Activated B cell treated with CpG ODN at 0.5 μM for 24 hours (primary cell): ENCODE measurements around the gene RBBP8NL. TPM values are rescaled to one million over a fixed set of nuclear protein-coding genes. Genes with fewer than 3 reads are reported as not detected.

Experiments
- ATAC-seq: fragments of 200-7000 bp; cut with Tn5 transposase; one replicate; pipeline ENCODE4 v1.10.0; 2021; ENCODE audit warnings: low read depth, mild to moderate bottlenecking, moderate library complexity
- CTCF ChIA-PET: fragments of 350-600 bp; sonication (Branson Sonifier 250); formaldehyde crosslinking; loops from one replicate; lab custom pipeline; 2021; ENCODE audit warnings: antibody characterized with exemption; lab: Charles Lee
- POLR2A ChIA-PET: fragments of 350-600 bp; sonication (Branson Sonifier 250); formaldehyde crosslinking; loops from one replicate; lab custom pipeline; 2021; ENCODE audit warnings: antibody characterized with exemption; lab: Charles Lee
- DNase-seq: peaks from one replicate; pipeline ENCODE4 v3.0.0; 2022
- H3K27ac Mint-ChIP-seq: one replicate; pipeline ENCODE4 v1.8.0; 2020; ENCODE audit warnings: mixed read lengths
- H3K27me3 Mint-ChIP-seq: one replicate; pipeline ENCODE4 v1.8.0; 2021; ENCODE audit warnings: mixed read lengths
- H3K36me3 Mint-ChIP-seq: one replicate; pipeline ENCODE4 v1.8.0; 2021; ENCODE audit warnings: low read depth, mixed read lengths
- H3K4me1 Mint-ChIP-seq: one replicate; pipeline ENCODE4 v1.8.0; 2021; ENCODE audit warnings: mixed read lengths
- H3K4me3 Mint-ChIP-seq: one replicate; pipeline ENCODE4 v1.8.0; 2020; ENCODE audit warnings: mild to moderate bottlenecking, mixed read lengths
- H3K9me3 Mint-ChIP-seq: one replicate; pipeline ENCODE4 v1.8.0; 2020; ENCODE audit warnings: mixed read lengths
- CTCF ChIP-seq: fragments of 200-600 bp; IDR thresholded peaks from one replicate; pipeline ENCODE4 v1.8.0; 2022; ENCODE audit warnings: antibody characterized with exemption, mild to moderate bottlenecking
- intact Hi-C: fragments of 100-400 bp; cut with micrococcal nuclease; formaldehyde crosslinking; loops from one replicate; pipeline ENCODE4 v1.15.1; 2024
- total RNA-seq: library from RNA; stranded (reverse); gene quantifications from 2 replicates; pipeline ENCODE4 v1.2.3, GENCODE V29; 2022

Gene RBBP8NL
- total RNA-seq, 1 donor from 2014 or later = not detected

DNA sequence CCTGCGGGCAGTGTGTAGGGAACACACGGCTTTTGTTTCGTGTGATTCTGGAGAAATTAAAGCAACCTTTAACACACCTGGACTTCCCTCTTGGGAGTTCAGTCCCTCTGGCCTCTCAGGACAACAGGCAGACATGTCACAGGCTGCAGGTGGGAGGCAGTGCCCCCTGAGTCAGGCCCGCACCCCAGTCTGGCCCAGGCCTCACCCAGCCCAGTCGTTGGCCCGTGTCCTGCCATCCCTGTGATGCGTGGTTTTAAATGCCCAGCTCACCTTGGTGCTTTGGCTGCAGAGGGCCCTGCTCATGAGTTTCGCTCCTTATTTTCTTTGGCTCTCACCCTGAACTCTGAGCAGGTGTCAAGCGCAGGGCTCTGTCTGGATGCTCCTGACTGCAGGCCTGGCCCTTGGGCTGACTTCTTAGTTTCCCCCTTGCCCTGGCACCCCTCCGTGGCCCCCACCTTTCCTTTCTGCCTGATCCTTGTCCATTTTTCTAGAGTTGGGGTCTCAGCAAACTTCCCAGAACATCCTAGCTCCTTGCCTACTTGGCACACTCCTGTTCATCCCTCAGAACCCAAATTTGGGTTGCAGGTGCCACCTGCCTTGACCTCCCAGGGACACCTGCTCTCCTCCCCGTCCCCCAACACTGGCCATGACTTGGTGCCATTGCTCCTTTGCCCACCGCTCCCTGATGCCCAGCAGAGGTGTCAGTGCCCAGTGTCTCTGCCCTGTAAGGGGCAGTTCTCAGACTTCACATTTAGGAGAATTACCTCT, 18.1 kb downstream of the RBBP8NL start:
- H3K27me3 Mint-ChIP-seq = no peaks in the 10 kb centered on the region
- H3K9me3 Mint-ChIP-seq = no peaks in the 10 kb centered on the region
- ChIA-PET POLR2A (interaction anchor here (0.9 kb wide), 1 partner anchor 9 kb away, joined by 3 read pairs; no protein-coding TSS in a partner anchor), CTCF (interaction anchor here (0.7 to 2.1 kb wide), 4 partner anchors 128 to 385 kb away, joined by 3 to 11 read pairs (median 4); no protein-coding TSS in a partner anchor)
- peaks cover 32% of the 10 kb centered on the region for H3K4me1 Mint-ChIP-seq
- no peak for TF ChIP-seq CTCF
- no peaks in the 10 kb centered on the region for H3K36me3 Mint-ChIP-seq
- ATAC-seq (no peak), DNase-seq (no peak)
- intact Hi-C loops = no loop called here
- peak overlapping the region; percentile 38 for H3K4me3 Mint-ChIP-seq
- H3K27ac Mint-ChIP-seq = no peak overlapping the region

DNA sequence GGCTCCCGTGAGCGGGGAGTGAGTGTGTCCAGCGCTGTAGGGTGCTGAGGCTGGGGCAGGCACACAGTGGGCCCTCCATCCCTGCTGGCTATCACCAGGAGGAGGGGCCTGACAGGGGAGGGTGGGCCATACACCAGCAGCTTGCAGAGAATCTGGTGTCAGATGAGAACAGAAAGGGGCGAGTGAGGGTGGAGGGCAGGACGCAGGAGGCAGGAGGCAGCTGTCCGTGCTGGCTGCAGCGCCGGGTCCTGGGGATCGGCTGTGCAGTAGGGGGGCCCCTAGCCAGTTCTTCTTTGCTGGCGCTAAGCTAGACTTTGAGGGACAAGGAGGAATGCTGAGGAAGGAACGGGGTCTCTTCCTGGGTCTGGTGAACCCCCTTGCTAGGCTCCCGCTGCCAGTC, 18.7 kb downstream of the RBBP8NL start:
- intact Hi-C loops = no loop called here
- no peak overlapping the region for H3K4me3 Mint-ChIP-seq

GRCh38 chr20:62408055-62408454, 19.3 kb downstream of the RBBP8NL start:
- intact Hi-C loops = no loop called here
- Mint-ChIP-seq H3K27me3 (no peaks in the 10 kb centered on the region), H3K27ac (peak overlapping the region; percentile 24), H3K4me1 (peaks cover 34% of the 10 kb centered on the region), H3K4me3 (peak overlapping the region; percentile 88), H3K36me3 (no peaks in the 10 kb centered on the region), H3K9me3 (no peaks in the 10 kb centered on the region)
- ChIA-PET CTCF (no interaction called here), POLR2A (no interaction called here)
- TF ChIP-seq CTCF = no peak
- ATAC-seq = no peak
- no peak for DNase-seq

More for the DNA sequence above, 18.7 kb downstream of the RBBP8NL start:
- CTCF ChIA-PET = interaction anchor here (1.6 kb wide), 1 partner anchor 383 kb away, joined by 6 read pairs; no protein-coding TSS in a partner anchor
- TF ChIP-seq CTCF = no peak
- POLR2A ChIA-PET = no interaction called here
- Mint-ChIP-seq H3K4me1 (peaks cover 32% of the 10 kb centered on the region), H3K27ac (no peak overlapping the region), H3K36me3 (no peaks in the 10 kb centered on the region), H3K27me3 (no peaks in the 10 kb centered on the region), H3K9me3 (no peaks in the 10 kb centered on the region)
- no peak for DNase-seq
- no peak for ATAC-seq

- intact Hi-C loops = loop anchor here (1.0 to 2.0 kb wide), 5 partner anchors 20 to 389 kb away; partner anchors contain the start of genes ADRM1, MRGBP and RPS21
- DNase-seq = peak; percentile 90
- ChIA-PET POLR2A (interaction anchor here (0.6 to 1.0 kb wide), 3 partner anchors 21 to 407 kb away, joined by 3 to 5 read pairs (median 4); partner anchors contain the start of gene RPS21), CTCF (no interaction called here)
- Mint-ChIP-seq H3K27ac (peak within 1 kb of the TSS; percentile 86), H3K9me3 (no peaks in the 10 kb centered on the region), H3K4me3 (peak within 1 kb of the TSS; percentile 88), H3K27me3 (no peaks in the 10 kb centered on the region), H3K4me1 (peaks cover 36% of the 10 kb centered on the region), H3K36me3 (no peaks in the 10 kb centered on the region)
- peak; percentile 90 for ATAC-seq
- TF ChIP-seq CTCF = no peak
Measured at GRCh38 chr20:62407221-62407992, 19.9 kb downstream of the RBBP8NL start, which contains the start of gene CABLES2. TSS of gene CABLES2 (minus strand) at chr20:62407285. CDS start at chr20:62407276, 9 bp downstream.
